ENCODE data around the gene TTLL11. TPM values are rescaled to one million over a fixed set of nuclear protein-coding genes. Genes with fewer than 3 reads are reported as not detected.

TTLL11 gene
- total and polyA plus RNA-seq, 8 donors, result 5.4 to 11.6 (median 9.5) TPM

DNA sequence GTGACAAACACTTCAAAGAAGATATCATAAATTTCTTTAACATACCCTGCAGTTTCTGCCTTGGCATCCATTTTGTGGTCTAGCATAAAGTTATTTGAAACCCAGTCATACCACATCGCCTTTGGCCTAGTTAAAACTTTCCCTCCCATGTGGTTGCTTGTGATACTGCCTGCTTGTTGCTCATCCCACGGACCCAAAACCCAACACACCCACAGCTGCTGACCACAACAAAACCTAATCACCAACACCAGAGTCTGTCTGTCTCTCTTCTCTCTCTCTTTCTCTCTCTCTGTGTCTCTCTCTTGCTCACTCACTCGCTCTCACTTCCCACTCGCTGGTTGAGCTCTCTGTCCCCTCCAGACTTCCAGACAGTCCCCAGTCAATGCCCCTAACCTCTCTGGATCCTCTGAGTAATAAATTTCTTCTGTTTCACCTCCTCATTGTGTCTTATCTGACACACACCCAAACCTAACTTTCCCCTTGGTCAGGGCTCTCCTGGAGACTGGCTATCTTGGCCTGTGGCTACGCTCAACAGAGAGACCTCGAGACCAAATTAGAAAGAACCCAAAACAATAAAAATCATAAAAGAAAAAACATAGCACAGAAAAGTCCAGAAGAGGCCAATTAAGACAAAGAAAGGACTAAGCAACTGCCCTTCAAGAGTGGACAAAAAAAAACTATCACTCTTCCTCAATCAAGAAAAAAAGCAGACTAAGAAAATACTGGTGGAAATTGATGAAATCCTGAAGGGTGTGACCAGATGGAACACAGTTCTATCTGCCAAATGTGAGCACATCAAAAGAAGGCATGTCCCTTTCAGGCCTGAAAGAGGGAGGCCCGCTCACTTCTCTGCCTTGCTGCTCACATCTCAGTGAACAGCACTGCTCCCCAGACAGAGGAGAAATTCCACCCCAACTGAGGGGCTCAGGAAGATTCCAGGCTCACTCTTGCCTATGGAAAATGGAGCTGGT is 41.5 kb downstream of the TTLL11 start:
- intact Hi-C loops (cut with DNase I), result no loop called here
- TF ChIP-seq, protein P1, sequence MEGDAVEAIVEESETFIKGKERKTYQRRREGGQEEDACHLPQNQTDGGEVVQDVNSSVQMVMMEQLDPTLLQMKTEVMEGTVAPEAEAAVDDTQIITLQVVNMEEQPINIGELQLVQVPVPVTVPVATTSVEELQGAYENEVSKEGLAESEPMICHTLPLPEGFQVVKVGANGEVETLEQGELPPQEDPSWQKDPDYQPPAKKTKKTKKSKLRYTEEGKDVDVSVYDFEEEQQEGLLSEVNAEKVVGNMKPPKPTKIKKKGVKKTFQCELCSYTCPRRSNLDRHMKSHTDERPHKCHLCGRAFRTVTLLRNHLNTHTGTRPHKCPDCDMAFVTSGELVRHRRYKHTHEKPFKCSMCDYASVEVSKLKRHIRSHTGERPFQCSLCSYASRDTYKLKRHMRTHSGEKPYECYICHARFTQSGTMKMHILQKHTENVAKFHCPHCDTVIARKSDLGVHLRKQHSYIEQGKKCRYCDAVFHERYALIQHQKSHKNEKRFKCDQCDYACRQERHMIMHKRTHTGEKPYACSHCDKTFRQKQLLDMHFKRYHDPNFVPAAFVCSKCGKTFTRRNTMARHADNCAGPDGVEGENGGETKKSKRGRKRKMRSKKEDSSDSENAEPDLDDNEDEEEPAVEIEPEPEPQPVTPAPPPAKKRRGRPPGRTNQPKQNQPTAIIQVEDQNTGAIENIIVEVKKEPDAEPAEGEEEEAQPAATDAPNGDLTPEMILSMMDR (IDR thresholded peaks at IDR 0.05), result no peak
- Histone ChIP-seq H3K9me3 (no peaks in the 10 kb centered on the region), H3K4me3 (no peak overlapping the region), H3K27me3 (no peaks in the 10 kb centered on the region), H3K27ac (no peak overlapping the region), H3K4me1 (no peaks in the 10 kb centered on the region), H3K36me3 (no peaks in the 10 kb centered on the region)
- DNase-seq (no peak), ATAC-seq (no peak)

DNA sequence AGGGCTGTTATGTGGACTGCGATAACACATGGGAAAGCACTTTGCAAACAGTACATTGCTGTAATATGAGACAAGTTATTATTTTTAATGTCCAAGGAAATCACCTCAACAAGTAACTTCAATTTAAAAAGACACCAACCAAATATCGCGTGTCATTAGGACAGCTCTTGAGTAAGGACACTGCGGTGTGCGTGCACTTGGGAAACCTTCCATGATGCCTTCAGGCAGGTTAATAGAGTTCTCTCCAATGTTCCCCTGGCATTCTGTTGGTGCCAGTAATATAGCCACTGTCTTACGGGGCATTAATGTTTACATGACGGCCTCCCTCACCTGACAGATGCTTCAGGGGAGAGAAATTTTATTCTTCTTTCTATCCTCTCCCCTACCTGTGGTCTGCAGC is 42.9 kb downstream of the TTLL11 start:
- H3K27me3 ChIP-seq, result no peaks in the 10 kb centered on the region
- H3K27ac ChIP-seq, result no peak overlapping the region
- DNase-seq, result no peak
- H3K4me1 ChIP-seq, result no peaks in the 10 kb centered on the region
- no peak for ATAC-seq
- TF ChIP-seq, protein P1 (IDR thresholded peaks at IDR 0.05), result no peak
- H3K9me3 ChIP-seq, result no peaks in the 10 kb centered on the region
- intact Hi-C loops (cut with DNase I), result no loop called here
- H3K4me3 ChIP-seq, result no peak overlapping the region
- no peaks in the 10 kb centered on the region for H3K36me3 ChIP-seq

DNA sequence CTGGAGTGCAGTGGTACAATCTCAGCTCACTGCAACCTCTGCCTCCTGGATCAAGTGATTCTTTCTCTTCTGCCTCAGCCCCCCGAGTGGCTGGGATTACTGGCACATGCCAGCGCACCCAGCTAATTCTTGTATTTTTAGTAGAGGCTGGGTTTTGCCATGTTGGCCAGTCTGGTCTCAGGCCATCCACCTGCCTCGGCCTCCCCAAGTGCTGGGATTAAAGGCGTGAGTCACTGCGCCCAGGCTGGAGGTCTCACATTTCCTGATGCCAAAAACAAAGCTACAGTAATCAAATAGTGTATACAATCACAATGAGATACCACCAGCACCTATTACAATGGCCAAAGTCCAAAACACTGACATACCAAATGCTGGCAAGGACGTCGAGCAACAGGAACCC is 51.1 kb downstream of the TTLL11 start:
- Histone ChIP-seq H3K4me1 (no peaks in the 10 kb centered on the region), H3K4me3 (no peak overlapping the region), H3K27me3 (no peaks in the 10 kb centered on the region), H3K9me3 (no peaks in the 10 kb centered on the region), H3K27ac (no peak overlapping the region), H3K36me3 (peaks cover 0 to 18% of the 10 kb centered on the region in 2 donors)
- no peak for DNase-seq
- intact Hi-C loops (cut with DNase I), result no loop called here
- ATAC-seq, result no peak
- TF ChIP-seq, protein P1 (IDR thresholded peaks at IDR 0.05), result no peak

DNA sequence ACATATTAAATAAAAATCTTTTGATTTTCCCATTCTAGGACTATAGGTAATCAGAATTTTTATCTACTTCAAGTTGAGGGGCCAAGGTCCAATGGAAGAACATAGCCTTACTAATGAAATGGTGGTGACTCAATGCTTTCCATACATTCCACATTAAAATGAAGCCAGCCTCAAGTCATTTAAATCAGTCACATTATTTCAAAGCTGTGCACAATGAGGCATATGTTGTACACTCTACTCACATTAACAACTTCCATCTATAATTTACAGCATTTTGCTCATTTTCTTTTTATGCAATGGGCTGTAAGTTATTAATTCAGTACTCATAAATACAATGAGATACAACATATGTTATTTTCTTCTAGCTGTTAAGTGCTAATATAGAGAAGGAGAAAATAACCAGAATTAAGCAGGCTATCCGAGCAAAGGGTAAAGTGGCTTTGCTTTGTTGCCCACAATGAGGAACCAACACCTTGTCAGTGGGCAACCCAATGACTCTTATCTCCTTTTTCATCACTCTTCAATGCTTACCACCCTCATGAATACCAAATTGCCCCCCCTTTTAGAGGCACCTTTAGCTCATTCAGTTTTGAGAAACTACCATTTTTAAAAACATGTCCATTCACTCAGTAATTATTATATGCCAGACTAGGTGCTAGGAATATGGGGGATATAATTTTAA is 52.4 kb downstream of the TTLL11 start:
- no peak for DNase-seq
- Histone ChIP-seq H3K27ac (no peak overlapping the region), H3K4me3 (no peak overlapping the region), H3K27me3 (no peaks in the 10 kb centered on the region), H3K4me1 (no peaks in the 10 kb centered on the region), H3K9me3 (no peaks in the 10 kb centered on the region), H3K36me3 (peaks cover 0 to 18% of the 10 kb centered on the region in 2 donors)
- TF ChIP-seq, protein P1 (IDR thresholded peaks at IDR 0.05), result no peak
- intact Hi-C loops (cut with DNase I), result no loop called here
- no peak for ATAC-seq

DNA sequence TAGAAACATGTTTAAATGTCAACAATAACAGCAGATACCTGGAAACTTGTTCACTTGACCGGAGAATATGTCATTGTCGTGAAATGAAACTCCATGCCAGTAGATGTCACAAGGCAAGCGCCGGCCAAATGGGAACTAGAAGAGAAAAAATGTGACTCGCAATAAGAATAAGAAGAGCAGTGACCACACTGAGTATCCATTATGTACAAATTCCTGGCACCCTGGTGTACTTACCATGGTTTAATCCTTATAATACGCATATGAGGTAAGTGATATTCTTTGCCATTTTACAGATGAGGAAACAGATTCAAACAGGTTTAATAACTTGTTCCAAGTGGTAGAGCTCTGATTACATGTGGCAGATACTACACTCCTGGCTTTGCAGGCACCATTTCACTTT is 53.9 kb downstream of the TTLL11 start:
- Histone ChIP-seq H3K4me3 (no peak overlapping the region), H3K27ac (no peak overlapping the region), H3K36me3 (peaks cover 0 to 18% of the 10 kb centered on the region in 2 donors), H3K9me3 (no peaks in the 10 kb centered on the region), H3K4me1 (peaks cover 0 to 2% of the 10 kb centered on the region in 2 donors), H3K27me3 (no peaks in the 10 kb centered on the region)
- DNase-seq (no peak), ATAC-seq (no peak)
- intact Hi-C loops (cut with DNase I), result no loop called here
- TF ChIP-seq, protein P1 (IDR thresholded peaks at IDR 0.05), result no peak
